NT2/D1 (cell line): ENCODE results near the gene DOCK1.

ENCODE experiments used
- YY1 ChIP-seq: IDR thresholded peaks from 2 replicates; pipeline ENCODE4 v1.6.1; 2011; ENCODE audit not compliant: insufficient read length, insufficient read depth
- ZNF274 ChIP-seq: IDR thresholded peaks from 2 replicates; pipeline ENCODE4 v1.6.1; 2011; ENCODE audit warnings: mild to moderate bottlenecking, low read depth, low read length

DNA sequence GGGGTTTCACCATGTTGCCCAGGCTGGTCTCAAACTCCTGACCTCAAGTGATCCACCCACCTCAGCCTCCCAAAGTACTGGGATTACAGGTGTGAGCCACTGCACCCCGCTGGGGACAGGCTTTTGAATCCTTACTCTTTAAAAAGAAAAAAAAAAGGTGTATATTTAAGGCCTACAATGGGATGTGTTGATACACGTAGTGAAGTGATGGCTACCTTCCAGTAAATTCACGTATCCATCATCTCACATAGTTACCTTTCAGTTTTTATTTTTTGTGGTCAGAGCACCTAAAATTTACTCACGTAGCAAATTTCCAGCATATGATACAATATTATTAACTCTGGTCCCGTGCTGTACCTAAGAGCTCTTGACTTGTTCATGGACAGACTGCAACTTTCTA is 410.7 kb downstream of the DOCK1 start:
- TF ChIP-seq ZNF274 (no peak), YY1 (no peak)
